NCI-H2196 (cell line): ENCODE measurements around the gene PLAGL1.
"Not testable (repeated sequence)": the region's sequence is repeated elsewhere in the genome, so short reads cannot be mapped to it uniquely, and the experiment has no call there.

Experiments
- DNase-seq: peaks from one replicate; lab custom pipeline; 2025; ENCODE audit not compliant: unreplicated experiment; lab: John Stamatoyannopoulos, UW

PLAGL1 gene

DNA sequence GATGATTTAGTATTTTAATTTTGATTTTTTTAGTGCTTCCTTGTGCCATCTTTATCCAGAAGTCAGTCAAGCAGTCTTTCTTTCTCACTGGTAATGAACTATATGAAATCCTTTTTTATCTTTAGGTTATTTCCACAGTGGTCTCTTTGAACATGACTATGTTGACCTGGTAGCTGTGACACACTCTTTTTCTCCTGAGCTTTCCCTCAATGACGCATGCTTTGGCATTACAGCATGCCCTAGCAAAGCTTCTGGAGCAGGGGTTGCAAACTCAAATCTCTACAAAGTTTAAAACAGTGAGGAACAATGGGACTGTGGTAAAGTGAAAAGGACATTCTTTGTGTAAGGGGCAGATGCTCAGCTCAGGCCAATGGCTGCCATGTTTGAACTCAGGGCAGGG, 4.5 kb upstream of the PLAGL1 start:
- no peak for DNase-seq

DNA sequence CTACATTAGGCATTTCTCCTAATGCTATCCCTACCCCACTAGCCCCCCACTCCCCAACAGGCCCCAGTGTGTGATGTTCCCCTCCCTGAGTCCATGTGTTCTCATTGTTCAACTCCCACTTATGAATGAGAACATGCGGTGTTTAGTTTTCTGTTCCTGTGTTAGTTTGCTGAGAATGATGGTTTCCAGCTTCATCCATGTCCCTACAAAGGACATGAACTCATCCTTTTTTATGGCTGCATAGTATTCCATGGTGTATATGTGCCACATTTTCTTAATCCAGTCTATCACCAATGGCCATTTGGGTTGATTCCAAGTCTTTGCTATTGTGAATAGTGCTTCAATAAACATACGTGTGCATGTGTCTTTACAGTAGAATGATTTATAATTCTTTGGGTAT, 1.6 kb upstream of the PLAGL1 start:
- not testable (repeated sequence) for DNase-seq

- DNase-seq = no peak
Observed at GRCh38 chr6:144008846-144009245, 787 bp upstream of the PLAGL1 start.

- no peak for DNase-seq
Observed at GRCh38 chr6:144007478-144008119, 460 bp downstream of the PLAGL1 start.

DNA sequence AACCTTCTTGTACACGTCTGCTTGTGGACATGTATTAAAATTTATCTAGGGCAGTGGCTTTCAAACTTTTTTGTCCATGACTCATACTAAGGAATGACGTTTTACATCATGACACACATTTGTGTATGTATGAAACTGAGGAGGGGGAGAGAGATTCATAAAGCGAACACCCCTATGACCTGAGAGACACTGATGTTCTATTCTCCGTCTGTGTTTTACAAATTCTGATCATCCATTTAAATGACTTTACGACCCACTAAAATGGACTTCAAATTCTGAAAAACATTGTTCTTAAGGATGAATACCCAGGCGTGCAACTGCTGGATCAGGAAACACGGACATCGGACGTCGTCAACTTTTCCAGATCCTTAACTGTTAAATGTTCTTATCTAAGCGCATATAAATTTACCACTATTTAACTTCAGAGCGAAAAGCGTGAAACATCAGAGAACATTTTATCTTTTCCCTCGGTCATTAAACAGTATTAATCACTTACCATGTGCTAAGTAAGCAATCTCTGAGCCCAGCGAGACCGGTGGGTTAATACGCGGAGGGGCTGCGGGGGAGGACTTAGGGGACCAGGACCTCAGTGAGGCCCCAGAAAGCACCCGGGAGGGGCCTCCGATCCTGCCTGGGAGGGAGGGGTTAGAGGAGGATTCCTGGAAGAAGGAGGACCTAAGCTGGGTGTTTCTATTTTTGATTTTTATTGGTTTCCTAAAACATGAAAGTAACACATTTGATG, 1.2 kb downstream of the PLAGL1 start:
- no peak for DNase-seq

DNA sequence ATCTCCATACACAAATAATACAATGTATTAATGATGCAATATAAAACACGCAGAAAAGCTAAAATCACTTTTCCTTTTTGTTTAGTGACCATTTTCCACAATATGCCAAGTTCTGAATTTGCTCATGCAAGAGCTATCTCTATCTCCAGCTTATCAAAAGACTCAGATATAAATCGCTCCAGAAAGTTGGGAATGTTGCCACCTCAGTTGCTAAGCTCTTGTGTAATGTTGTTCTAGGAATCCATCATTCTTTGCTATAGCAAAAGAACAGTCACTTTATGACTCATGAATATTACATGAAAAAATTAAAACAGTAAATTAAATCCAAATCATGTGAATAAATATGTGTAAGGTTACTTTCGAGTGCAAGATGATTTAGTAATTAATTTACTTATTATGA, 8.7 kb downstream of the PLAGL1 start:
- no peak for DNase-seq

DNA sequence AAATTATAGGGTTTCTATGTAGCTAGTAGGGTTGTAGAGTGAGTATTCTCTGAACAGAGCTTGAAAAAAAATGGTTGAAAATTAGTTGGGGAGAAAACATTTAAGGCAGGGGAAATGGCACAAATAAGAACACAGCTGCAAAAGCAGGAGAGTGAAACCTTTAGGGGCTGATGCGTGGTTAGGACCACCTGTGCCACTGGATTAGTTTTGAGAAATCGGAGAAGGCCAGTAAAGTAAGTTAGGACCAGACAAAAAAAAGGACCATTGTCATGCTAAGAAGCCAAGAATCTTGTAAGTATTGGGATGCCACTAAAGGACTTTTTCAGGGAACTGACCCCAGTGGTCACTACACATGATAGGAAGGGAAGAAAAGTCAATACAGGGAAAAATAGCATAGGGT, 9.4 kb downstream of the PLAGL1 start:
- DNase-seq = no peak

DNA sequence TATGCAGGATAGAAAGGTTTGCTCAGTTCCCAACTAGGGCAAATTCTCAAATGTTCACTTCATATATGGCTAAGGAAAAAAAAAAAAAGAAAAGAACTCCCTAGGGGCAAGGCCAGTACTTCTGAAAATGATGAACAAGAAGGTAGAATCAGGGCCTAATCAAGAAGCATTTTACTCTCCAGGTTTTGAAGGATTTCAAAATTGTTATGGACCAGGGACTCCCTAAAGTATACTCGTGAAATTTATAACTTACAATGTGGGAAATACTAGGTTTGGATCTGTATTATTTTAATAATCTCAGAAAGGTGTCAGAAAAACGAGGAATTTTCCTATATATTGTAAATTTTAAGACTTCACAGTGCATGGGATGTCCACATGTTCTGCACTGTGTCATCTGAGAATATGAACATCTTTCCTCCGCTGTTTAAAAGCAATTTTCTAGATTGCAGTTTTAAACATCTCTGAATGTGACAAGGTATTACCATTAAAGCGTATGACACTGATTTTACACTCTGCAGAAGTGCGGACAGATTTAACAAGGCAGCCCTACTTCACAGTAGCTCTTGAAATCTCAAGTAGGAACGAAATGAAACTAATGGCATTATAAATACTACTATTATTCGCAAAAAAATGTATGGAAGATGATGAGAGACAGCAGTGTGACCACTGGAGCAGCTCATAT, 14.0 kb downstream of the PLAGL1 start:
- no peak for DNase-seq

- no peak for DNase-seq
Observed at GRCh38 chr6:143992285-143992684, 15.8 kb downstream of the PLAGL1 start.

DNA sequence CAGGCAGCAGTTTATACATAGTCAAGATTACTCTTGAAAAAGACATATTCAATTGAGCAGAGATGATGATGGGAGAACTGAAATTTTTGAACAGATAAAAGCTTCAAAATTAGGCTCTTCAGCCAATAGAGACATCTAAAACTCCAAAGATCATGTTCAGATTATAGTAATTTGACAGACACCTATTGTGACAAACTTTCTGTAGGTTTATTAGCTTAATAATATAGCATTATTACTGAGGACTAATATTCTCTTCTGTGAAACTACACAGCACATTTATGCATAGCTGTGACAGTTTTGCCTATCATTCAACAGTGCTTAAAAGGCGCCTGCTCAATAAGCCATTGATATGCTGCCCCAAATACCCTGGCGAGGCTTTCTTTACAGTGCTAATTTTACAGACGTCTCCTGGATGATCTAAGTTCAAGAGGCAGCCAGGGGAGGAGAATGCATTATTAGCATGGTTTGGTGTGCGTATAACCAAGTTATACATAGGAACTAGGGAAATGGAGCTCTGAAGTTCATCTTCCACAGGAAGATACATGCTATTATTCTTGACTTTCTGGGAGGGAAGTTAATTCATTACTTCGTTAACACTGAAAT, 21.5 kb downstream of the PLAGL1 start:
- no peak for DNase-seq

GRCh38 chr6:143984666-143985065, 23.4 kb downstream of the PLAGL1 start:
- DNase-seq = no peak

DNA sequence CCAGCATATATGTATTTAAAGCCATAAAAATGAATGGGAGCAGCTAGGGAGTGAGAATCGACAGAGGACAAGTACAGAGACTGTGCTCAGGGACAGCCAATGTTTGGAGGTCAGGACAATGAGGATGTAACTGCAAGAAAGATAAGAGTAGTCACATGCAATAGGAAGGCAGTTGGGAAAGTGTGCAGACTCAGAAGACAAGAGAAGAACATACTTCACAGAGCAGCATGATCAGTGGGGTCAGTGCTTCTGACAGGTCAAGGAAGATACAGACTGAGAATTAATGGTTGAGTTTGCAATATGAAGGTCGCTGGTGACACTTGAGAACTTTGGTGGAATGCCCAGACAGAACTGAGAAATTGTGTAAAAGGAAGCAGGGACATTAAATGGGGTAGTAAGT, 25.1 kb downstream of the PLAGL1 start:
- no peak for DNase-seq

DNA sequence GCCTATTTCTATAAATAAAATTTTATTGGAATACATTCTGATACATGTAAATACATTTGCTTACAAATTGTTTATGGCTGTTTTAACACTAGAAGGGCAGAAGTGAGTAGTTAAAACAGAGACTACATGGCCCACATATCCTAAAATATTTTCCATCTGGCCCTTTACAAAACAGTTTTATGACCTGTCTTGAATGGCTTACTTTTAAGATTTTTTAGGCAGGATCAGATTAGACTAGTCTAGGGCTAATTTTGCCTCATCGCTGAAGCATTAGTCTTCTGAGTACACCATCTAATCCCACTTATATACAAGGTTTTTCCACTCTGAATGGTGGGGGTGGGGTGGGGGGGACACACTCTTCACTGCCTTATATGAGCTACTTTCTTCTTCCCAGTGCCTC, 27.1 kb downstream of the PLAGL1 start:
- DNase-seq = no peak

DNA sequence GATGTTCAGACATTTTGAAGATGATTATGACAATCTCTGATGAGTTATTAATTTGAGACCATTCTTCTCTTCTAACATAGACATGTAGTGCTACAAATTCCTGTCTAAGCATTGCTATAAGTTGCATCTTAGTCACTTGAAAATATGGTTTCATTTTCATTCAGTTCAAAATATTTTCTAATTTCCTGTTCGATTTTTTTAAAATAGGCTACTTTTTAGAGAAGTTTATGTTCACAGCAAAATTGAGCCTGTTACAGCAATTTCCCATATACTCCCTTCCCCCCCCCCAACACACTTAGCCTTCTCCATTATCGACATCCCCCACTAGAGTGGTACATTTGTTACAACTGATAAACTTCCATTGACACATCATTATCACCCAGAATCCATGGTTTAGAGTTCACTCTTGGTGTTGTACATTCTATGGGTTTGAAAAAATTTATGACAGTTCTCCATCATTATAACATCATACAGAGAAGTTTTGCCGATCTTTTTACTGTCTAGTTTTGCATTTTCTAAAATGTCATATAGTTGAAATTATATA, 31.2 kb downstream of the PLAGL1 start:
- no peak for DNase-seq

- no peak for DNase-seq
Observed at GRCh38 chr6:143974089-143974488, 34.0 kb downstream of the PLAGL1 start.

DNA sequence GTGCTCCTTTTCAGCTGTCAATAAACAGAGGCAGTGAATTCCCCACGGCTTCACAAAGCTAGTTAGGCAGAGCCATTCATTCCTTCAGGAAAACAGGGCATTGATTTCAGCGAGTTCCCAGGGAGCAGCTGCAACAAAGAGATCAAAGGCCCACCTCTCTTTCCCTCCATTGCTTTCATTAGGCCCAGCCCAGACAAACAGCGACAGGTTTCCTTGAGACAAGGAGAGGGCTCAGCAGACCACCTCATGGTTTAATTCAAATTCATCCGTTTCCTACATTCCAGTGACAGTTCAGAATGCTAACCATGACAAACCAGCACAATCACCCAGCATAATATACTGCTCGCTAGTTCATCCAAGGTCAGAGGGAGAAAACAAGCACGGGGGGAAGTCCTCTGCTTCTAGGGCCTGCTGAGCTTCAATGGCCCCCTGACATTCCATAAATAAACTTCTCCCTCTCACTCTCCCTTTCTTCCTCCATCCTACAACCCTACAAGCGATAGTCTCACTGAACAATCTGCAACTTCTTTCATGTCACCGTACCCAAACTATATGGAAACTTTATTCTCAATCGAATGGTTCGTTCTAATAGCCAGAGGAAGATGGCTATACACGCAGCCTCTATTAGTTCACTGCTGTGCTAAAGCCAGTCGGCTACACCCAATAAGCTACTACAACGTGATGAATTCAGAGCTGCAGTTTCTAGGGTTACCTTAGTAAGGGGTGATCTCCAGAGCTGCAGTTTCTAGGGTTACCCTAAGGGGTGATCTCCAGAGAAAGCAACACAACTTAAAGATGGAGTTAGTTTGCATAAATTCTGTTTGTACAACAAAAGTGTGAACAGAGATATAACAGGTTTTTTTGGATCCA, 34.7 kb downstream of the PLAGL1 start:
- no peak for DNase-seq

GRCh38 chr6:143971482-143972205, 36.4 kb downstream of the PLAGL1 start:
- no peak for DNase-seq

GRCh38 chr6:143970456-143971218, 37.4 kb downstream of the PLAGL1 start:
- DNase-seq = no peak

GRCh38 chr6:143969077-143969476, 39.0 kb downstream of the PLAGL1 start:
- DNase-seq = no peak
